NCI-H146 treated with DMSO at 0.1 percent for 48 hours (cell line): ENCODE results near the gene C1orf116.

Source experiments
- DNase-seq: peaks from one replicate; lab custom pipeline; 2025; ENCODE audit not compliant: unreplicated experiment; lab: John Stamatoyannopoulos, UW

Gene C1orf116

GRCh38 chr1:207020709-207021107 lies 11.8 kb downstream of the C1orf116 start:
- DNase-seq = no peak

- no peak for DNase-seq
Observed at GRCh38 chr1:207020065-207020708, 12.4 kb downstream of the C1orf116 start.

DNA sequence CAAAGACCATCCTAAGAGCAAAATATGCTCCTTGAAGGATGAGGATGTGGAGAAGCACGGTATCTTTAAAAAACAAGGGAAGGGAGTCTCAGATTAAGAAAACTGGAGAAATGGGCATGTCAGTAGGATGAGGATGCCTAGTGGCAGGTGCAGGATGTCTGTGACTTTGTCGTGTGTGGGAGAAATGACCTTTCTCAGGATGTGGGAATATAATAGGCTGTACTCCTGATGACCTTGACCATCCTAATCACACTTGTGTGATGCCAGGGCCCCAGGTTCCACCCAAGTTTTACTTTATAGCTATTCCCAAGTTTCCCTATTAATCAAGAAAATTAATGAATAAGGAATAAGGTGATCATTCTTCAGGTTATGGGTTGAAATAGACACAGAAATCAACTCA lies 12.9 kb downstream of the C1orf116 start:
- DNase-seq = no peak

DNA sequence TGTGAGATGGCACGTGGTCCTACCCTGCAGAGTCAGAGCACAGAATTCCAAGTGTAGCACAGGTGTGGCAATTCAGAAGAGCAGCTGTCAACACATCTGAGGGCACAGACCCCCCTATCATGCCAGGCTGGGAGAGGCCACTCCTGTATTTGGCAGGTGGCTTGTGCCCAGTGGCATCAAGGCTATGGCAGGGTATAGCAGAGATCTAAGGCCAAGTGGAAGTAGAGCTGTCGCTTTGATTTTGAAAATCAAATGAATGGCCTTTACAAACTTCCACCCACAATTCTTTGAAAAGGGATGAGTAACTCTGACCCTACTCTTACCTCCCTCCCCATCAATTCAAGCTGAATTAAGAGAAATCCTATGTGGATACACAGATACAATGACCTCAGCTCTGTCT lies 13.4 kb downstream of the C1orf116 start:
- DNase-seq = no peak

DNA sequence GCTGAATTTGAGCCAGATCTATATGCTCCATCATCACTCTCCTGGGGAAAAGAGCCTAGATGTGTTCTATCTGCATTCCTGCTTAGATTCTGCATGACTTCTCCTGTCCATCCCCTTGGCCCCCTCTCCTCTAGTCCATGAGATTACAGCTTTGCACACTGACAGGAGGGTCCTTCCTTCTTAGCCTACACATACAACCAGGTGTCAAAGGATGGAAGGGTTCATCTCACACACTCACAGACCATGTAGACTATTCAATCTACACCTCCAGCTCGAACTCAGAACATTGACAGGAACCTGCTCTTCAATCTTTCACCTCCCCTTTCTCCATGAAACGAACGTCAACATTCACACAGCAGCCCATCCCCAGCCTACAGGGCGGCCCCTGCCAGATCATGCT lies 13.8 kb downstream of the C1orf116 start:
- DNase-seq = no peak

DNA sequence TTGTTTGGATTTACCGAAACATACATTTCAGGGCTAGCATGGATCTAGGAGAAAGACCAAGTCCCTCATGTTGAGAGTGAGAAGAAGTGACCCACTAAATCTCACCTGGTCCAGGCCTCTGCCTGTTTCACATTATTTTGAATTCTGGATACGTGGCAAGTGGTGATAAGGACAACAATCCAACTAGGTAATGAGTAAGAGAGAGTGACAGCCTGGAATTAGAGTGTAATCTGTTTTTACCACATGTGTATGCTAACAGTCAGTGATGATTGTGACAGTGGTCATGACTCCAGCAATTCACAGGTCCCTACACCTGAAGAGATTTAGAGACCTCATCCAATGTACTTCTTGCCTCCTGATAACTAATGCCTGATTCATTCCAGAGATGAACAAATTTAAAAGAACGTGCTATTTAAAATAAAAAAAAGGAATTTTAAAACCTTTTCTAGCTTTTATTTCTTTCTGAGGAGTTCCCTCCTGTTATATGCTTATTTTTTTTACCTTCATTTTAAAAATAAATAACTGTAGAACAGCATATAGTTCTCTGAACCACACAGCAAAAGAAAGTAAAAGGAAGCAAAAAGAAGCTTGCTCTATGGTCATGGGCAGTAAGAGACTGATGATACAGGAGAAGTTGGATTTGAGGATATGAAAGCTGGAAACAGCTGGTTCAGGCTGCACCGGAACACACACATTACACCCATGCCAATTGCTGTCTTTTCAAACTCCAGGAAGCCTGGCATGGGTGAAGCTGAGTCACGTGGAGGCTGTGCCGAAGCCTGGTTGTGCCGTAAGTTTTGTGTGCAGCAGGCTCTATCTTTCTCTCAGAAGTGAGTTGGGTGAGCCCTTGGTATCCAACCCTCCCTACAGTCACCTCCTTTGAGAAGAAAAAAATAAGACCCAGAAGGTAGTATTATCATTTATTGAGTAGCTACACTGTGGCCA lies 14.7 kb downstream of the C1orf116 start:
- no peak for DNase-seq

DNA sequence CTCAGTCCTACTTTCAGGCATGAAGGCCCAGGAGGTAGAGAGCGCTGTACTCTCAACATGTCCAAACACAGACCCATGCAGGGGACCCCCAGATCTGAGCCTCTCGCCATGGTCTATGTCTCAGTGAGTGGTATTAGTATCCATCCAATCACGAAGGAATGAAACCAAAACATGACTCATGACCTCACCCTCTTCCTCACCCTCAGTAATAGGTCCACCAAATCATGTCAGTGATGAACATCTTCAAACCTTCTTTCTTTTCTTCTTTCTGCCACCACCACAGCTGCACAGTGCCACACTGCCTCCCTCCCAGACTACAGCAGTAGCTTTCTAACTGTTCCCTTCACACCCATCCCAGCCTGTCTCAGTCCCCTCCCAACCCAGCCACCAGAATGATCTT lies 16.8 kb downstream of the C1orf116 start:
- no peak for DNase-seq

DNA sequence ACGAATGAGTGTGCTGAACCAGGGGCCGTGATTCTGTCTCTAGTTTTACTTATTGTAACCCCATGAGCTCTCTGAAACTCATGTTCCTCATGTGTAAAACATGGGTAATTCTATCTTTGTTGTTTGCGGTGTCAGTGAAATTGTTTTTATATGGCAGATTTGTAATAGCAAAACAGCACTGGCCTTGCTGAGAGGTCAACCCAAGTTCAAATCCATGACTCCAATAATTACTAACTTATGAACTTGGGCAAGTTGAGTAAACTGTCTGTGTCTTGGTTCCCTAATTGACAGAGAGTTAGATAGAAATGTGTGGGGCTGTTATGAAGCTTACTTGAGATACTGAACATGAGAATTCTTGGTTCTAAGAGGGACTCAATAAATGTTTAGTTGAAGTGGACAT lies 17.8 kb downstream of the C1orf116 start:
- DNase-seq = no peak

DNA sequence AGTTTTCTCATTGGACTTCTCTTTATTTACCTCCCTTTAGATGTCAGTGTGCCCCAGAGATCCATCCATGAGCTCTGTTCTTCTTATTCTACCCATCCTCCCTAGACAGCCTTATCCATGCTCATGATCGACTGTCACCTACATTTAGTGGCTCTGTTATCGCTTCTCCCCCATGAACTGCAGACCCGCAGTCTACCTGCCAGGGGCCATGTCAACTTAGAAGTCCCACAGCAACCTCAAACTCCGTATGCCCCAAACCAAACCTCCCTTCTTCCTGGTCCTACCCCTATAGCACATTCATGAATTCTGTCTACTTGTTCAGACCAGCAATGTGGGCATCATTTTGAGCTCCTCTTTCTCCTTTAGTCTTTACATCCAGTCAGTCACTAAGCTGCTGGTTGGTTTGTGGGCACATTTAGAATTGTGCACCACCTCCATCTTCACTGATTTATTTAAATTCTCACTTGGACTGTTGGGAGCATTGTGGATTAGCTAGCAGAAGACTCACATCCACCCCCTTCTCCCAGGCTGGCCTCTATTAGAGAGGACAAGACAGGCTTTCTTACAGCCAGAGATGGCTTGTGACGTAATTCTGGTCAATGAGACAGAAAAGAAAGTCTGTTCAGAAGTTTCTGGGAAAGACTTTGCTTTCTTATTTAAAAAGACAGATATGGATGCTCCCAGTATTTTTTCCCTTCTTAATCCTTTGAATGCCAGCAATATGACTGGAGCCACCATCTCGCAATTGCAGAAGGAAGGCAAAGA lies 19.1 kb downstream of the C1orf116 start:
- DNase-seq = no peak

- no peak for DNase-seq
Observed at GRCh38 chr1:207010726-207011125, 21.8 kb downstream of the C1orf116 start.

GRCh38 chr1:207009945-207010344 lies 22.6 kb downstream of the C1orf116 start:
- no peak for DNase-seq

DNA sequence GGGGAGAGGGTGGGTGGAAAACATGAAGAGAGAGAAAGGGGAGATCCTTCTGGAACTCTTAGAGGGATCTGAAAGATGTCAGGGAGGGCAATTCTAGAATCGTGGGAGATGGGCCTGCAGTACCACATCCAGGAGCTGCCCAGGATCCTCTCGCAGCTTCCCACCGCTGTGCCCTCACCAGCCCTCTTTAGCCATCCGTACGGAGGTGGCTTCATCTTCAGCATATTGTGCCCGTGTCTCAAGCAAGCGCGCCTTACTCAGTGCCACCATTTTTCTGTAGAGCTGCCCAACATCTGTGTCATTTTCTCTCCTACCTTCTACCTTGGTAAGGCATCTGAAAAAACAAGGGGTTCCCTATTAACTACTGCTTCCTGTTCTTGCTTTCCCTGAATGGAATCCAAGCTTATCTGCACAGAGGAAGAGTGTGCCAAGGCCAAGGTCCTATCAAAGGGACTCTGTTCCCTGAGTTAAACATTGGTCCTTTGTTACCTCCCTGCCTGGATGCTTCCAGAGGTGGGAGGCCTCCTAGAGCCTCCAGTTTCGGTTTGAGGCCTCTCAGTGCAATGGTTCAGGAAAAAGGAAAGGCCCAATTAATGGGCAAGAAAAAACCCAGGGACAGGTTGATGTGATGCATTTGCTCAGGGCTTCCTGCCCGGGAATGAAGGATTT lies 23.2 kb downstream of the C1orf116 start:
- DNase-seq = no peak

DNA sequence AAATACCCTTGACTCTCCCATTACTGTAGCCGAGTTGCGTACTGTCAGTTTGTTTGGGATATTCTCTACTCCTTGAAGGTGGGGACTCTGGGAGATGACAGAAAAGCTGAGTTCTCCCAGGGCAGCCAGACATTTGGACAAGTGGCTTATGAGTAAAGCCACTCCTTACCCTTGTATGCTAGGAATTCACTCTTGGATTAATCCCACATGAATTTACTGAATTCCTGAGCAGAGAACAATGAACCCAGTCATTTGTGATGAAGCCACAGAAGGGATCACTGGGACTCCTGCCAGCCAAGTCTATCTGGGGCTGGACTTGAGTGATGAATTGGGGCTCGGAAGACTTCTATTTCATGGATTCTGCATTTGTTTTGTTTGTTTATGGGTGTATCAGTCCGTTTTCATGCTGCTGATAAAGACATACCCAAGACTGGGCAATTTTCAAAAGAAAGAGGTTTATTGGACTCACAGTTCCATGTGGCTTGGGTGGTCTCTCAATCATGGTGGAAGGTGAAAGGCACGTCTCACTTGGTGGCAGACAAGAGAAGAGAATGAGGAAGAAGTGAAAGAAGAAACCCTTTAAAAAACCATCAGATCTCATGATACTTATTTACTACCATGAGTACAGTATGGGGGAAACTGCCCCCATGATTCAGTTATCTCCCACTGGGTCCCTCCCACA lies 25.1 kb downstream of the C1orf116 start:
- DNase-seq = no peak

DNA sequence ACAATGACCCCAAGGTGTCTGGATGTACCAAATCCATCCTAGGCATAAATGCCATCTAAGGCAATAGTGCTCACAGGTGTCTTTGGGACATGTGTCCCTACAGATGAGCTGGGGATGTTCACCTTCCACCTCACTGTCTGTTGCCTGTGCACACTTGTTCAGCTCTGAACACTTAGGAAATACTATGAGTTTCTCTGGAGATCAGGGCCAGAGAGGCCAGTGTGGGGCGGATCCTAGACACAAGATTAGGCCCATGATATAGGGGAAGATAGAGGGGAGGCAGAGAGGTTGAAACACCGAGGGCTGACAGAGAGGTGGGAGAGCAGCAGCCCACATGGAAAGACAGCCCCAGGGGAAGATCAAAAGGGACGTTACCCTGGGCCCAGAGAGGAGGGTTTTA lies 25.6 kb downstream of the C1orf116 start:
- DNase-seq = no peak

DNA sequence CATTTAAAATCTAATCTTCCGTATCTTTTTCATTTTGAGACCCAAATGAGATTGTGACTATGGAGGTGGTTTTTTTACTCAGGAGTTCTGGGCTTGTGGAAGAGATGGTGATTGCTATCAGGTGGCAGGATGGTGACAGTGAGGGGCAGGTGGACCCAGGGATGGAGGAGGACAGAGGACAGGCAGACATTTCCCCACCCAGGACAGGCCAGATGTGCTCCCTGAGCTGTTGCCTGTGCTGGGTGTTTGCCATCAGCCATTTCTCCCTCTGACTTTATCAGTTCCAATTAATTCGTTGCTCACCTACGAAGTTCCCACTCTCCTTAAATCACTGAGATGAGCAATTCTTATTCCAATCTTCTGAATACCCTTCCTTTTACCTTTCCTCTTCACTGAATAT lies 26.5 kb downstream of the C1orf116 start:
- DNase-seq = no peak

GRCh38 chr1:207004931-207005830 lies 27.4 kb downstream of the C1orf116 start:
- DNase-seq = peak; percentile 7

- no peak for DNase-seq
Observed at GRCh38 chr1:207003210-207003609, 29.3 kb downstream of the C1orf116 start.

GRCh38 chr1:207002724-207003146 lies 29.8 kb downstream of the C1orf116 start:
- no peak for DNase-seq

- DNase-seq = no peak
Observed at GRCh38 chr1:207001492-207002245, 30.9 kb downstream of the C1orf116 start.
